ENCODE data around the gene TMEM63B.

TMEM63B gene

DNA sequence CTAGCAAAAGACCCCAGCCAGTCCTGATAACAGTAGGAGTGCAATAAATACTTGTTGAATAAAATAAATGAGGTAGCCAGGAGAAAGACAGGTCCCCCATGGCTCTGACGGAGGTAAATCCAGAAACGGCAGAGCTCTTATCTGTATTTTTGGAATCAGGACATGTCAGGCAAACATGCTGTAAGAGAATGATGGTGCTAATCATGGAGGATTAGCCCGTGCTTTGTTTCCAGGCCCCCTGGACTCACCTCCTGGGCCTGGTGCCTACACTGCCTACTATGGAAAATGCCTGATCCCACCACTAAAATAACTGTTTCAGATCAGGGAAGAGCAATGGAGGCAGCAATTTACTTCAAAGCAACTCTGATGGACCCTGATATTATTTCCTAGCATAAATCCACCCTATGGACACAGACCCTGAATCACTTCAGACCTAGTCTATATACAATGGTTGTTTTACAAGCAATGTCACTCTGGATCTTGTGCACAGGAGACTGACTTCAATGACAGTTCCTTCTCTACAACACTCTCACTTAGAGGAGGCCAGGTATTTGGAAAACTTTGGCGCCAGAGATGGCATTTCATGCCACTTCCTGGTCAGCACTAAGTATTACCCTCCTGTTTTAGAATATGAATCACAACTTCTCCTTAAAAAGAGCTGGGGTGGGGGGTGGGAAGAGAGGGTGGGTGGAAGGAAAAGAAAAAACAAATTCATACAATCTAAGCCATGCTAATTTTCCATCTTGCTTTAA is 6.5 kb upstream of the TMEM63B start:
- H3K9me3 Mint-ChIP-seq: no peaks in the 10 kb centered on the region
- no peaks in the 10 kb centered on the region for H3K27me3 Mint-ChIP-seq
- peaks cover 33% of the 10 kb centered on the region for H3K36me3 Mint-ChIP-seq (ENCODE audit: low read depth)
- H3K27ac Mint-ChIP-seq: no peak overlapping the region
- no peak overlapping the region for H3K4me3 Mint-ChIP-seq
- H3K4me1 Mint-ChIP-seq (ENCODE audit: low read depth): peaks cover 86% of the 10 kb centered on the region

DNA sequence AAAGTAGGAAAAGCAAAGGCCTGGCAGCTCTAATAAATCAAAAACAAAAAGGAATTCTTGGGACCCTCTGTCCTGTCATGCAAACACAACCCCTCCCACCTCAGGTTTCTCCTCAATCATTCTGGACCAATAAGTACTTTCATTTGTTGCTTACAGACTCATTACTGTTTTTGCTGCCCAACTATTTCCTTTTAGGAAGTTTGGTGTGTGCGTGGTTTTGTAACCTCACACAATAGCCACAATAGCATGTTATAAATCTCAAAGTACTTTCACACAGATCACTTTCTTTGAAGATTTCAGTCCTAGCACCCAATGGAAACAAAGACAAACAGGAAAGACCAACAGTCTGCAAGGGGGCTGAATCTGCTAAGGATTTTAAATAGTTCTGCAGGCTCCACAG is 4.6 kb upstream of the TMEM63B start:
- Mint-ChIP-seq H3K36me3 (ENCODE audit: low read depth) (peaks cover 31% of the 10 kb centered on the region), H3K27ac (peak overlapping the region; percentile 66), H3K9me3 (no peaks in the 10 kb centered on the region), H3K27me3 (no peaks in the 10 kb centered on the region), H3K4me1 (ENCODE audit: low read depth) (peaks cover 78% of the 10 kb centered on the region), H3K4me3 (peak overlapping the region; percentile 42)

DNA sequence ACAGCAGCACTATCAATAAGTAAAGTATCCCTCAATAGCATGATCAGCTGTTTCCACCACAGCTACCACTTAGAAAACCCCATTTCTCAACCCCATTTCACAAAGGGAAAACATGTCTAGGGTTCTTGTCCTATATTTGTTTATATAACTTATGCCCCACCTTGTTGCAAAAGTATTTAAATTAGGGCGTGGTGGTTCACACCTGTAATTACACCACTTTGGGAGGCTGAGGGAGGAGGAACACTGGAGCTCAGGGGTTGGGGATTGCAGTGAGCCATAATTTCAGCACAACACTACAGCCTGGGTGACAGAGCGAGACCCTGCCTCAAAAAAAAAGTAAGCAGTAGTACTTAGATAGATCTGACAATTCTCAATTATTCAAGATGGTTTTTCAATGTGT is 3.8 kb upstream of the TMEM63B start:
- Mint-ChIP-seq H3K36me3 (ENCODE audit: low read depth) (peaks cover 31% of the 10 kb centered on the region), H3K27me3 (no peaks in the 10 kb centered on the region), H3K9me3 (no peaks in the 10 kb centered on the region), H3K27ac (peak overlapping the region; percentile 66), H3K4me1 (ENCODE audit: low read depth) (peaks cover 74% of the 10 kb centered on the region), H3K4me3 (peak overlapping the region; percentile 42)

DNA sequence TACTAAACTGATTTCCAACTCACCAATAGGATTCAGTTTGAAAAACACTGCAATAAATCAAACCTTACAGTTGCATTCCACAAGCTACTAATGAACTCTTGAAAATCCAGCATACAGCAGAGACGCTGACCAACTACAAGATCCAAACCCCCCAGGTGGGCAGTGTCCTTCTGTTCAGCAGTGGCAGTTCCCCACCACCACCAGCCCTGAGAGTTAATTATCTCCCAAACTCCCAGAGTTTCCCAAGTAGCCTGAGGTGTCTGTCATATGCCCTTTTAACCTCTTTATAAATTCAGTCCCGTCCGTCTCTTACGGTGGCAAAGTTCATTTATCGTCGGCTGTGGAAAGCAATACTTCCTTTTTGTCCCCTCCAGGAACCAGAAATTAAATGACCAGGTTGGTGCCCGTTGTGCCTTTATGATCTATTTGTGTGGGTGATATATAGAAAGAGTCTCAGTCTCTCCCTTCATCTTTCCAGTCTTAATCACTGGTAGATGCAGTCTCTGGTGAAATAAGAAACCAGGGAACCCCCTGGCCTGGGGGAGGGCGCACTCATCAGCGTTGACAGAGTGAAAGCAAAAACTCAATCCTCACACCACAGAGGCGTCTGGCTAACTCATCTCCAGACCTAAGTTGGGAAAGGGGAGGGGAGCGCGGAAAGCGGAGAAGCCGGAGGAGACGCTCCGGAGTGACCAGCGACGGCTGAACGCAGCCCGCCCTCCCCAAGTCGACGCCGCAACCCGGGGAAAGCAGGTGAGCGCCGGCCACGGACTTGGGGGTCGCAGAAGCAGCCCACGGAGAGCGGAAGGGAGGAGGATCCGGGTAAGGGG is 819 bp upstream of the TMEM63B start:
- Mint-ChIP-seq H3K9me3 (no peaks in the 10 kb centered on the region), H3K36me3 (ENCODE audit: low read depth) (peaks cover 21% of the 10 kb centered on the region), H3K4me1 (ENCODE audit: low read depth) (peaks cover 56% of the 10 kb centered on the region), H3K27ac (peak overlapping the region; percentile 84), H3K4me3 (peak overlapping the region; percentile 88), H3K27me3 (no peaks in the 10 kb centered on the region)

DNA sequence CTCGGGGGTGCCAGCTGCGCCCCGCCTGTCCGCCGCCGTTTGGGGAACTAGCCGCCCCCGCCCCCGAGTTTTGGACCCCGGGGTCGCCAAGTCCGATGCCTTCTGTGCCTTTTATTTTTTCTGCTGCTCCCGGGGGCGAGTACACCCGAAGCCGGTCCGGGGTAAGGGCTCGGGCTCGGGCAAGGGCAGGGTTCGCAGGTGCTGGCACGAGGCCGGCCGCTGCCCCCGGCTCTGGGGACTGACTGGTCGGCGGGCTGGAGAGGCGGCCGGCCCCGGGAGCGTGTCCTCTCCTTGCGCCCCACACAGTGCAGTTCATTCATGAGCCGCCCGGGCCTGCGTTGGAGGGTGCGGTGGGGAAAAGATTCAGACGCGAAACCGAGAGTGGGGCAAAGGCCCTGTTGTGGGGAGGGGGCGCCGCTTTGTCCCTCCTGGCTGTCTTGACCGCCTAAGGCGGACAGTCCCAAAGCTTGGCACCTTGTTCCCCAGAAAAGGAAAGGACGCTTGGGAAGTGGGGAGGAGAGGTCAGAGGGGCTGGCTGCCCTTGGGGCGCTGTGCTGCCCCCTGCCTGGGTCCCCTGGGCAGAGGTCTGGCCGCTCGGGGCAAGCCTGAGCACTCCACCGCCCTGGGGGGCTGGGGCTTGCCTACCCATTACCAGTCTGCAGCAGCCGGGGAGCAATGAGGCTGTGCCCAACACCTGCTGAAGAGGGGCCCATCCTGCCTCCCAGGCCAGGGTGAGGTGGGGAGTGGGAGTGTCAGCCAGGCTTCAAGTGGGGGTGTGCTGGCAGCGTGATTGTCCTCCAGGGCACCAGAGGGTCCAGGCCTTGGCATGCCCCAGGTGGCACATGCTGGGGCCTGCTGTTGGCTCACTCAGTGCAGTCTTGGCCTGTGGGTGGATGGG is 915 bp downstream of the TMEM63B start:
- Mint-ChIP-seq H3K4me3 (peak overlapping the region; percentile 75), H3K27me3 (no peaks in the 10 kb centered on the region), H3K36me3 (ENCODE audit: low read depth) (peaks cover 16% of the 10 kb centered on the region), H3K9me3 (no peaks in the 10 kb centered on the region), H3K4me1 (ENCODE audit: low read depth) (peaks cover 48% of the 10 kb centered on the region), H3K27ac (no peak overlapping the region)

DNA sequence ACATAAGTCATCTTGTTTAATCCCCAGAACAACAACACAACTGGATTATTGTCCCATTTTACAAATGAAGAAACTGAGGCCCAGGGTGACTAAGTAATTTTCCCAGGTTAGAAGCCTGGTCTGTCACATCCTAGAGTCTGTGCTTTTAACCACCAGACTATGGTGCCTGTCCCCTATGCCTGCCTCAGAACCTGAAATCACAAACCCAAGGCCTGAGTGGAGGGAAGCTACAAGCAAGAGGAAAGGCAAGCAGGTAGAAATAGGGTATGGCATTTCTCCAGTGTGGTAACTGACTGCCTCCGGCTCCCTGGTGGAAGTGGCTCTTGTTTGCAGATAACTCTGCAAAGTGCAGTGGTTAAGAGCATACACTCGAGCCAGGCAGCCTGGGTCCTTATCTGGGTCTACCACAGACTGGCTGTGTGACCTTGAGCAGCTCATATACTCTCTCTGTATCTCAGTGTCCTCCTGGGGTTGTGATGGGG is 2.5 kb downstream of the TMEM63B start:
- H3K4me1 Mint-ChIP-seq (ENCODE audit: low read depth): peaks cover 39% of the 10 kb centered on the region
- H3K27me3 Mint-ChIP-seq: no peaks in the 10 kb centered on the region
- H3K9me3 Mint-ChIP-seq: no peaks in the 10 kb centered on the region
- H3K36me3 Mint-ChIP-seq (ENCODE audit: low read depth): peaks cover 7% of the 10 kb centered on the region
- no peak overlapping the region for H3K27ac Mint-ChIP-seq
- peak overlapping the region; percentile 45 for H3K4me3 Mint-ChIP-seq

DNA sequence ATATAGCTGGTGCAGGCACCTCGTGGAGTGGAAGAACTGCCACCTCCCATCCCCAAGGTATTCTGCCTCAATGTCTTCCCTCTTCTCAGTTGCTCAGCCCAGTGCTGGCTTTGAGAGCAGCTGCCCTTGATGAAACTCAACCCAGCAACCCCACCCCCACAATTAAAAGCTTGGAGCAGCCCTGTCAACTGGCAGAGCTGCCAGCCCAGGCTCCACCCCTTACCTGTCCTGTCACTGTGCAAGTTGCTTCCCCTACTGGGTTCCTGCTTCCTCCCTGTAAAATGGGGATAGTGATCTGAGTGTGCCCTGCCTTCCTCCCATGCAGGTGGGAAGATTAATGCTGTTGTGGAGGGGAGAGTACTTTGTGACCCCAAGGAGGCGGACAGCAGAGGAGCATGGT is 4.5 kb downstream of the TMEM63B start:
- H3K36me3 Mint-ChIP-seq (ENCODE audit: low read depth): no peaks in the 10 kb centered on the region
- no peaks in the 10 kb centered on the region for H3K9me3 Mint-ChIP-seq
- no peaks in the 10 kb centered on the region for H3K27me3 Mint-ChIP-seq
- H3K4me1 Mint-ChIP-seq (ENCODE audit: low read depth): peaks cover 20% of the 10 kb centered on the region
- no peak overlapping the region for H3K27ac Mint-ChIP-seq
- H3K4me3 Mint-ChIP-seq: no peak overlapping the region

DNA sequence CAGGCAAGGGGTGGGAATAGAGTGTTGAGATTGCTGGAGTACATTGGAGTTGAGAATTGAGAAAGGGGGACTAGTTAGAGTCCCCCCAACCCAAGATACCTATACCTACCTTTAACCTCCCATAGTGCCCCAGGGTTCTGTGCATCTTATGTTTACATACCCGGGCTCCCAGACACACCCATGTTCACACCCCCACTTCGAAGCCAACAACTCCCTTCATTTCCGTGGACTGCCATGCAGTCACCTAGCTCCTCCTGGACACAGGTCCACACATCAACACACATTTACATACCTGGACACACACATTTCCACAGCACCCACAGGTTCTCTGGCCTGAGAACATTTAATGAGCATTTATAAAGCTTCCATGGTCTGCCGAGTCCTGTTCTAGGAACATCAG is 5.1 kb downstream of the TMEM63B start:
- H3K4me1 Mint-ChIP-seq (ENCODE audit: low read depth): peaks cover 20% of the 10 kb centered on the region
- no peaks in the 10 kb centered on the region for H3K36me3 Mint-ChIP-seq (ENCODE audit: low read depth)
- no peaks in the 10 kb centered on the region for H3K27me3 Mint-ChIP-seq
- no peaks in the 10 kb centered on the region for H3K9me3 Mint-ChIP-seq
- no peak overlapping the region for H3K27ac Mint-ChIP-seq
- no peak overlapping the region for H3K4me3 Mint-ChIP-seq

DNA sequence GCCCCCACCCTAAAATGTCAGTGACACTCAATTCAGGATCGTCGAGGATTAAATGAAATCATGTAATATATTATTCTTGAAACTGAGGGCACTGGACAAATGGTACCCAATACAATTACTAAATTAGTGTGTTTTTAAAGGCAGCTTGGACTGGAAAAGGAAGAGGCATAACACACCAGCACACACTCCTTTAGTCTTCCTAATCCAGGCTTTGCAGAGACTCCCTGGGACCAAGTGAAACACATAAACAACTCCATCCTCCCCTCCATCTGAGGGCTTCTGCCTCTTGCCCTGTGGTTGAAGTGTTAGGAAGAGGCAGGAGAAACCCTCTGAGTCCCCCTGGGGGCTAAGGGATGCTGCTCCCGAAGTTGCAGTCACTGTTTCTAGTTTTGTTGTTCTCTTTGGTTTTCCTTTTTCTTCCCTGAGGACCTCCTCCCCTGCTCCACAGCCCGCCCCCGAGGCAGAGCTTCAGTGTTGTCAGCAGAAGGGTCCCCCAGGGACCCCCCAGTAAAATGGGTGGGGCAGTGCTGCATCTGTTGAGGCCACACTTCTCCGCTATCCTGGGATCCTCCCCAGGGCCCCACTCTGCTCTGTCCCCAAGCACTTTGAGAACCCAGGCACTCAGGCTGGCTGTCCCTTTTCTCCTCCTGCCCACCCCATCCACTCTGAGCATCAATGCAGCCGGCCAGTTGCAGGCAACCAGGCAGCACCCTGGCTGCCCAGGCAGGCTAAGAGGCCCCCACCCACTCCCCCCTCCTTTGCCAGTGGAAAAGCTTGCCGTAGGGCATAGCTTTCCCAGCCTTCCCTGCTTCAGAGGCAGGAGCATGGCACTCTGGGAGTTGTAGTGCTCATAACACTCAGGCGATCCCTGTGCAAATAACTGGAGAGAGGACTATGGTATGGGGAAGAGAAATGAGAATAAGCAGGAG is 5.9 kb downstream of the TMEM63B start:
- H3K4me3 Mint-ChIP-seq: no peak overlapping the region
- H3K36me3 Mint-ChIP-seq (ENCODE audit: low read depth): no peaks in the 10 kb centered on the region
- no peaks in the 10 kb centered on the region for H3K27me3 Mint-ChIP-seq
- H3K4me1 Mint-ChIP-seq (ENCODE audit: low read depth): peaks cover 19% of the 10 kb centered on the region
- H3K9me3 Mint-ChIP-seq: no peaks in the 10 kb centered on the region
- H3K27ac Mint-ChIP-seq: no peak overlapping the region

DNA sequence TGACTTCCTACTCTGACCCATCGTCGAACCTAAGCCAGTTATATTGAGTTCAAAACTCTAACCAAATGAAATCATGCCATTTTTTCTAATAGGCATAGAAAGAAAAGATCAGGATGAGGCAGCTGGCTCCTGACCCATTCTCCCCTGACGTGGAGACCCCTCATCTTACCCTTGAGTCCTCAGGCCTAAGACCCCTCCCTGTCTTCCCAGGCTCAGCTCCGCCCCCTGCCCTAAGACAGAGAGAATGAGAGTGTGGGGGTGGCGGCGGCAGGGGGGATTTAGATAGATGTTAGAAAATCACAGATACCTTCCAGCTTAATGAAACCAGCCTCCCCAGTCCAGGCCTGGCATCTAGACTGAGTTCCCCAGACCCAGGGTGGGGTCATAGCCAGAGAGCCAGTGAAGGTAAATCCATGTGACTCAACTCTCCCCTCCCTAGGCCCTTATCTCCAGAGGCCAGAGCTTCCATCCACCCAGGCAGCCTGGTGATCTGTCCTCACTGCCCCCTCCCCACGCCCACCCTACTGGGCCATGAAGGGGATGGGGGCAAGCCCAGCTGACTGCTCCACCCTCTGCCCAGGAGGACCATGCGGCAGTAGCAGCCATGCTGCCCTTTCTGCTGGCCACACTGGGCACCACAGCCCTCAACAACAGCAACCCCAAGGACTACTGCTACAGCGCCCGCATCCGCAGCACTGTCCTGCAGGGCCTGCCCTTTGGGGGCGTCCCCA is 6.8 kb downstream of the TMEM63B start:
- Mint-ChIP-seq H3K27ac (no peak overlapping the region), H3K4me3 (no peak overlapping the region), H3K9me3 (no peaks in the 10 kb centered on the region), H3K36me3 (ENCODE audit: low read depth) (no peaks in the 10 kb centered on the region), H3K27me3 (no peaks in the 10 kb centered on the region), H3K4me1 (ENCODE audit: low read depth) (peaks cover 13% of the 10 kb centered on the region)

DNA sequence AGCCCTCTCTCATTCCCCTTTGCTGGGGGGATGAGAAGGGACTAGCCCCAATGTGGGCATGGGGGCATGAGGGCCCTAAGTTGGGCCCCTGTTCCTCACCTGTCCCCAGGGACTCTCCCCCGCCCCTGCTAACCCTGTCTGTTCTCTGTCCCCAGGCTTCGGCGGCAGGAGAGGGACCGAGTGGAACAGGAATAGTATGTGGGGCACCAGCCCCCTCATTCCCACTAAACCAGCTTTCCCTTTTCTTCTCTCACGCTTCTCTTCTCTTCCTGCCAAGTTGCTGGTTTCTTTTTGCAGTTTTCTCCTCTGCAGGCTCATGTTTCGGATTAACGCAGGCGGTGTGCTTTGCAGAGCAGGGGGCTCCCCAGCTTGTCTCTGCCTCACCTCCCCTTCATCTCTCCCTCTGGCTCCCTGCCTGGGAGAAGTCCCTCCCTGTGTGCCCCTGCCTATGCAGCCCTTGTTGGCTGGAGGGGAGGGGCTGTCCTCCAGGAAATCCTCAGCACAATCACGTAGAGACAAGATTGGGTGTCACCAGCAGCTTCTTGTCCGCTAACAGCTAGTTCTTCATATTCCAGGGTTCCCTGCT is 7.9 kb downstream of the TMEM63B start:
- peaks cover 2% of the 10 kb centered on the region for H3K36me3 Mint-ChIP-seq (ENCODE audit: low read depth)
- H3K4me3 Mint-ChIP-seq: no peak overlapping the region
- no peak overlapping the region for H3K27ac Mint-ChIP-seq
- no peaks in the 10 kb centered on the region for H3K9me3 Mint-ChIP-seq
- H3K4me1 Mint-ChIP-seq (ENCODE audit: low read depth): peaks cover 13% of the 10 kb centered on the region
- no peaks in the 10 kb centered on the region for H3K27me3 Mint-ChIP-seq

DNA sequence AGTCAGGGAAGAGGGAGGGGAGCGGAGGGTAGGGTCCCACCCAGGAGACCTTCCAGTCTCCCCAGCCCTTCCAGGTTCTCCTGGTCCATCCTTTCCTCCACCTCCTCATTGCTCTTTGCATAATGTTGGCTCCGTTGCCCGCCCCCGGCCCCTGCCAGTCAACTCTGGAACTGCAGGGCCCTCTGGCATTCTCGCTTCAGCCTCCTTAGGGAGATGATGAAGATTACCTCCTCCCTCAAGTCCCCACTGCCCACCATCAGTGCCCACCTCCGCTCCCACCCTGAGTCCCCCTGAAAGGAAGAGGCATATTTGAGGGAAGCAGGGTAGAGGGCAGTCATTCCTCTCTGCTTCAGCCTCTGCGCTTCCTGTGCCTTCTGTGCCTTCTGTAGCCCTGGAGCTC is 8.5 kb downstream of the TMEM63B start:
- Mint-ChIP-seq H3K36me3 (ENCODE audit: low read depth) (peaks cover 8% of the 10 kb centered on the region), H3K4me3 (no peak overlapping the region), H3K27me3 (no peaks in the 10 kb centered on the region), H3K27ac (no peak overlapping the region), H3K9me3 (no peaks in the 10 kb centered on the region), H3K4me1 (ENCODE audit: low read depth) (peaks cover 13% of the 10 kb centered on the region)

DNA sequence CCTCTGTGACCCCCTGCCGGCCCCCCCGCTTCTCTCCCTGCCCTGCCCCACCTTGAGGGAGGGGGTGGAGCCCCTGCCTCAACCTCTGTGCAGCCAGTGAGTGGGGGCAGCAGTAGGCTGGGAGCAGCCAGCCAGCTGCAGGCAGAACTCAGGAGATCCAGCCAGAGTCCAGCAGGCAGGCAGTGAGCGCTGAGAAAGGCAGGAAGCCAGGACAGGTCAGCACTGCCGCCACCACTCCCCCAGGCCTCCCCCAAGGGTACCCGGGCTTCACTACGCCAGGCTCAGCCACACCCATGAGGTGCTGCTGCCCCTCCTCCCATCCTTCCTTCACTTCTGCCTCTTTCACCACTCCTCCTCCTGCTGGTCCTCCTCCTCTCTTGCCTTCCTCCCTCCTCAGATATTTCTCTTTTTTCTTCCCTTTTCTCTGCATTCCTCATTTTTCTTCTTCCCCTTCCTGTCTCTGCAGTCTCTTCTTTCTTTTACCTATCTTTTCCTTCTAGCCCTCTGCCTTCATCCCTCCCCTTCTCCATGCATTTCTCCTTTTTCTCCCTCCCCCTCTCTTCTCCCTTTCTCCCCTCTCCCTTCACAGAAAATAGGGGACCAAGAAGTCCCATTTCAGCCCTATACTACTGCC is 11.5 kb downstream of the TMEM63B start:
- Mint-ChIP-seq H3K27me3 (no peaks in the 10 kb centered on the region), H3K4me3 (no peak overlapping the region), H3K36me3 (ENCODE audit: low read depth) (peaks cover 16% of the 10 kb centered on the region), H3K9me3 (no peaks in the 10 kb centered on the region), H3K27ac (no peak overlapping the region), H3K4me1 (ENCODE audit: low read depth) (peaks cover 2% of the 10 kb centered on the region)

Measured in stimulated activated naive CD8-positive, alpha-beta T cell treated with anti-CD3 and anti-CD28 coated beads, Interleukin-15, Interleukin-2, amounts not matched to agents 100 ng/mL and 50 ng/mL, for 24 hours (primary cell).